ENCODE data around the gene TBC1D30.

TBC1D30 gene

DNA sequence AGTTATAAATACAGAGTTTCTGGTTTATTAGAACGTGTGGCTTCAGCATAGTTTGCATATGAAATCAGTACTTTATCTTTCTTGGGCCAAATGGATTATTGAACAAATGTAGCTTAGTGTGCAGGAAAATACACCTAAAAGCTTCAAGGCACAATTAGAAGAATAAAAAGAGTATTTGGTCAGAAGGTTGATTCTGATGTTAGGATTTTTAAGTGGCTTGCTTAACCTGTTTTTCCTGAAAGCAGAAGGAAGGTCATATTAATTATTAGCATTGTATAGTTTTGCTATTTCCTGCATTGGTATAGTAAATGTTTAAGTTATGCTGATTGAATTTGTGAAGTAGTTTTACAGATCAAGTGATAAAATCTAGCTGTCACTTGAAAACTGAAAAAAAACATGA, 34.3 kb upstream of the TBC1D30 start:
- no peak for ATAC-seq
- TF ChIP-seq ARNTL (CRISPR knock-in tag; IDR thresholded peaks at IDR 0.05; ENCODE audit: borderline replicate concordance, low read depth) (no peak), PPARA (CRISPR knock-in tag; IDR thresholded peaks at IDR 0.05; ENCODE audit: borderline replicate concordance) (no peak)

DNA sequence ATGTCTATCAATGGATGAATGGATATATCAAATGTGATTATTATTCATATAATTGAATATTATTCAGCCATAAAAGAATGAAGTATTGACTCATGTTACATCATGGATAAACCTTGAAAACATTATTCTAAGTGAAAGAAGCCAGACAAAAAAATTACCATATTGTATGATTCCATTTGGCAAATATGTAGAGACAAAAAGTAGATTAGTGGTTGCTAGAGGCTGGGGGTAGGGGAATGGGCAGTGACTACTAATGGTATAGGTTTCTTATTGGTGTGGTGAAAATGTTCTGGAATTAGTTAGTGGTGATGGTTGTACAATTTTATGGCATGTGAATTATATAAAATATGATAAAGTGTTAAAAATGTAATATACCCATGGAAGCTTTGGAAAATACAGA, 33.4 kb upstream of the TBC1D30 start:
- no peak for ATAC-seq
- TF ChIP-seq, protein P1, sequence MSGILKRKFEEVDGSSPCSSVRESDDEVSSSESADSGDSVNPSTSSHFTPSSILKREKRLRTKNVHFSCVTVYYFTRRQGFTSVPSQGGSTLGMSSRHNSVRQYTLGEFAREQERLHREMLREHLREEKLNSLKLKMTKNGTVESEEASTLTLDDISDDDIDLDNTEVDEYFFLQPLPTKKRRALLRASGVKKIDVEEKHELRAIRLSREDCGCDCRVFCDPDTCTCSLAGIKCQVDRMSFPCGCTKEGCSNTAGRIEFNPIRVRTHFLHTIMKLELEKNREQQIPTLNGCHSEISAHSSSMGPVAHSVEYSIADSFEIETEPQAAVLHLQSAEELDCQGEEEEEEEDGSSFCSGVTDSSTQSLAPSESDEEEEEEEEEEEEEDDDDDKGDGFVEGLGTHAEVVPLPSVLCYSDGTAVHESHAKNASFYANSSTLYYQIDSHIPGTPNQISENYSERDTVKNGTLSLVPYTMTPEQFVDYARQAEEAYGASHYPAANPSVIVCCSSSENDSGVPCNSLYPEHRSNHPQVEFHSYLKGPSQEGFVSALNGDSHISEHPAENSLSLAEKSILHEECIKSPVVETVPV (CRISPR knock-in tag; IDR thresholded peaks at IDR 0.05) = no peak
- TF ChIP-seq ARNTL (CRISPR knock-in tag; IDR thresholded peaks at IDR 0.05; ENCODE audit: borderline replicate concordance, low read depth) (no peak), ZNF70 (CRISPR knock-in tag; IDR thresholded peaks at IDR 0.05) (no peak), RARB (CRISPR knock-in tag; IDR thresholded peaks at IDR 0.05) (no peak), CSDC2 (CRISPR knock-in tag; IDR thresholded peaks at IDR 0.05) (no peak), ZNF8 (CRISPR knock-in tag; IDR thresholded peaks at IDR 0.05) (no peak), TOX (CRISPR knock-in tag; IDR thresholded peaks at IDR 0.05; ENCODE audit: borderline replicate concordance) (no peak), GLIS3 (CRISPR knock-in tag; IDR thresholded peaks at IDR 0.05) (no peak), ZFP30 (CRISPR knock-in tag; IDR thresholded peaks at IDR 0.05) (no peak), SNAI2 (CRISPR knock-in tag; IDR thresholded peaks at IDR 0.05) (no peak)
- TF ChIP-seq, protein P2, sequence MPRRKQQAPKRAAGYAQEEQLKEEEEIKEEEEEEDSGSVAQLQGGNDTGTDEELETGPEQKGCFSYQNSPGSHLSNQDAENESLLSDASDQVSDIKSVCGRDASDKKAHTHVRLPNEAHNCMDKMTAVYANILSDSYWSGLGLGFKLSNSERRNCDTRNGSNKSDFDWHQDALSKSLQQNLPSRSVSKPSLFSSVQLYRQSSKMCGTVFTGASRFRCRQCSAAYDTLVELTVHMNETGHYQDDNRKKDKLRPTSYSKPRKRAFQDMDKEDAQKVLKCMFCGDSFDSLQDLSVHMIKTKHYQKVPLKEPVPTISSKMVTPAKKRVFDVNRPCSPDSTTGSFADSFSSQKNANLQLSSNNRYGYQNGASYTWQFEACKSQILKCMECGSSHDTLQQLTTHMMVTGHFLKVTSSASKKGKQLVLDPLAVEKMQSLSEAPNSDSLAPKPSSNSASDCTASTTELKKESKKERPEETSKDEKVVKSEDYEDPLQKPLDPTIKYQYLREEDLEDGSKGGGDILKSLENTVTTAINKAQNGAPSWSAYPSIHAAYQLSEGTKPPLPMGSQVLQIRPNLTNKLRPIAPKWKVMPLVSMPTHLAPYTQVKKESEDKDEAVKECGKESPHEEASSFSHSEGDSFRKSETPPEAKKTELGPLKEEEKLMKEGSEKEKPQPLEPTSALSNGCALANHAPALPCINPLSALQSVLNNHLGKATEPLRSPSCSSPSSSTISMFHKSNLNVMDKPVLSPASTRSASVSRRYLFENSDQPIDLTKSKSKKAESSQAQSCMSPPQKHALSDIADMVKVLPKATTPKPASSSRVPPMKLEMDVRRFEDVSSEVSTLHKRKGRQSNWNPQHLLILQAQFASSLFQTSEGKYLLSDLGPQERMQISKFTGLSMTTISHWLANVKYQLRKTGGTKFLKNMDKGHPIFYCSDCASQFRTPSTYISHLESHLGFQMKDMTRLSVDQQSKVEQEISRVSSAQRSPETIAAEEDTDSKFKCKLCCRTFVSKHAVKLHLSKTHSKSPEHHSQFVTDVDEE (CRISPR knock-in tag; IDR thresholded peaks at IDR 0.05) = no peak
- TF ChIP-seq, protein P3, sequence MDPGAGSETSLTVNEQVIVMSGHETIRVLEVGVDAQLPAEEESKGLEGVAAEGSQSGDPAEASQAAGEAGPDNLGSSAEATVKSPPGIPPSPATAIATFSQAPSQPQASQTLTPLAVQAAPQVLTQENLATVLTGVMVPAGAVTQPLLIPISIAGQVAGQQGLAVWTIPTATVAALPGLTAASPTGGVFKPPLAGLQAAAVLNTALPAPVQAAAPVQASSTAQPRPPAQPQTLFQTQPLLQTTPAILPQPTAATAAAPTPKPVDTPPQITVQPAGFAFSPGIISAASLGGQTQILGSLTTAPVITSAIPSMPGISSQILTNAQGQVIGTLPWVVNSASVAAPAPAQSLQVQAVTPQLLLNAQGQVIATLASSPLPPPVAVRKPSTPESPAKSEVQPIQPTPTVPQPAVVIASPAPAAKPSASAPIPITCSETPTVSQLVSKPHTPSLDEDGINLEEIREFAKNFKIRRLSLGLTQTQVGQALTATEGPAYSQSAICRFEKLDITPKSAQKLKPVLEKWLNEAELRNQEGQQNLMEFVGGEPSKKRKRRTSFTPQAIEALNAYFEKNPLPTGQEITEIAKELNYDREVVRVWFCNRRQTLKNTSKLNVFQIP (CRISPR knock-in tag; IDR thresholded peaks at IDR 0.05; ENCODE audit: borderline replicate concordance, low read depth) = no peak
- TF ChIP-seq, protein P4, sequence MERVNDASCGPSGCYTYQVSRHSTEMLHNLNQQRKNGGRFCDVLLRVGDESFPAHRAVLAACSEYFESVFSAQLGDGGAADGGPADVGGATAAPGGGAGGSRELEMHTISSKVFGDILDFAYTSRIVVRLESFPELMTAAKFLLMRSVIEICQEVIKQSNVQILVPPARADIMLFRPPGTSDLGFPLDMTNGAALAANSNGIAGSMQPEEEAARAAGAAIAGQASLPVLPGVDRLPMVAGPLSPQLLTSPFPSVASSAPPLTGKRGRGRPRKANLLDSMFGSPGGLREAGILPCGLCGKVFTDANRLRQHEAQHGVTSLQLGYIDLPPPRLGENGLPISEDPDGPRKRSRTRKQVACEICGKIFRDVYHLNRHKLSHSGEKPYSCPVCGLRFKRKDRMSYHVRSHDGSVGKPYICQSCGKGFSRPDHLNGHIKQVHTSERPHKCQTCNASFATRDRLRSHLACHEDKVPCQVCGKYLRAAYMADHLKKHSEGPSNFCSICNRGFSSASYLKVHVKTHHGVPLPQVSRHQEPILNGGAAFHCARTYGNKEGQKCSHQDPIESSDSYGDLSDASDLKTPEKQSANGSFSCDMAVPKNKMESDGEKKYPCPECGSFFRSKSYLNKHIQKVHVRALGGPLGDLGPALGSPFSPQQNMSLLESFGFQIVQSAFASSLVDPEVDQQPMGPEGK (CRISPR knock-in tag; IDR thresholded peaks at IDR 0.05; ENCODE audit: borderline replicate concordance) = no peak

DNA sequence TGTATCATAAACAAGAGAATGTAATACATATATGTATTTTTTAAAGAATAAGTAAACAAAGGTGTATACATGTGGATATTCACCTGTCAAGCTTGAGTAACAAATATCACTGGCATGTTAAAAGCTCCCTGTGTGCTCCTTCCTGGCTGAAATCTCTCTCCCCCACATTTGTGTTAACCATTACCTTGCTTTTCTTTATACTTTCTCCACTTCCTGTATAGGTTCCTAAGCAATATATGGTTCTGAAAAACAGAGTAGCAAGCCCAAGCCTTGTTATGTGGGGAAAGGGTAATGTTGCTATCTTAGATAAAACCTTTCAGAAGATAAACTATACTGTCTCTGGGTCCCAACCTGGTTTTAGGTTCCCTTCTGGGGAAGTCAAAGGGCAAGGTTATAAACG, 32.3 kb upstream of the TBC1D30 start:
- TF ChIP-seq ZNF70 (CRISPR knock-in tag; IDR thresholded peaks at IDR 0.05) (no peak), RARB (CRISPR knock-in tag; IDR thresholded peaks at IDR 0.05) (no peak), CSDC2 (CRISPR knock-in tag; IDR thresholded peaks at IDR 0.05) (no peak), ESRRG (CRISPR knock-in tag; IDR thresholded peaks at IDR 0.05) (no peak), OSR1 (CRISPR knock-in tag; IDR thresholded peaks at IDR 0.05) (no peak), TOX (CRISPR knock-in tag; IDR thresholded peaks at IDR 0.05; ENCODE audit: borderline replicate concordance) (no peak), ZNF8 (CRISPR knock-in tag; IDR thresholded peaks at IDR 0.05) (no peak), ZFP3 (CRISPR knock-in tag; IDR thresholded peaks at IDR 0.05) (no peak), GLIS3 (CRISPR knock-in tag; IDR thresholded peaks at IDR 0.05) (no peak), ZFP30 (CRISPR knock-in tag; IDR thresholded peaks at IDR 0.05) (no peak)
- TF ChIP-seq, protein P2 (CRISPR knock-in tag; IDR thresholded peaks at IDR 0.05) = no peak
- TF ChIP-seq, protein P1 (CRISPR knock-in tag; IDR thresholded peaks at IDR 0.05) = no peak
- no peak for ATAC-seq
